Stimulated activated CD4-positive, alpha-beta T cell treated with anti-CD3 and anti-CD28 coated beads, Interleukin-12 subunit alpha, Interleukin-12 subunit beta, amount 100 ng/mL, for 48 hours (primary cell): Measurements from ENCODE around the gene FOXP4.

Source experiments
- DNase-seq, 3 donors: peaks; one replicate each; pipeline ENCODE4 v3.0.0-alpha.2; 2020; ENCODE audit warnings: low read depth in 2 of 3, low spot score in 1 of 3

FOXP4 gene

GRCh38 chr6:41582540-41582939, 36.4 kb downstream of the FOXP4 start:
- DNase-seq: no peak

GRCh38 chr6:41583565-41583964, 37.4 kb downstream of the FOXP4 start:
- DNase-seq: no peak

GRCh38 chr6:41584205-41584604, 38.0 kb downstream of the FOXP4 start:
- DNase-seq: no peak

- no peak for DNase-seq
Measured at GRCh38 chr6:41584668-41585205, 38.6 kb downstream of the FOXP4 start.

GRCh38 chr6:41585605-41586004, 39.4 kb downstream of the FOXP4 start:
- no peak for DNase-seq

GRCh38 chr6:41586252-41587007, 40.2 kb downstream of the FOXP4 start:
- no peak for DNase-seq

GRCh38 chr6:41587131-41587879, 41.1 kb downstream of the FOXP4 start:
- no peak for DNase-seq

- no peak for DNase-seq
Measured at GRCh38 chr6:41588111-41588510, 41.9 kb downstream of the FOXP4 start.

- no peak for DNase-seq
Measured at GRCh38 chr6:41589223-41589622, 43.0 kb downstream of the FOXP4 start.

- DNase-seq: no peak
Measured at GRCh38 chr6:41589636-41590622, 43.7 kb downstream of the FOXP4 start.

- DNase-seq: no peak
Measured at GRCh38 chr6:41591122-41591521, 44.9 kb downstream of the FOXP4 start.

- peak; percentile 64 to 84 (median 65) for DNase-seq
Measured at GRCh38 chr6:41591859-41592502, 45.8 kb downstream of the FOXP4 start.

- DNase-seq: no peak
Measured at GRCh38 chr6:41593406-41593805, 47.2 kb downstream of the FOXP4 start.

- no peak for DNase-seq
Measured at GRCh38 chr6:41593839-41594238, 47.7 kb downstream of the FOXP4 start.

GRCh38 chr6:41594326-41594725, 48.1 kb downstream of the FOXP4 start:
- DNase-seq: no peak

GRCh38 chr6:41594766-41595165, 48.6 kb downstream of the FOXP4 start:
- DNase-seq: no peak

- DNase-seq: no peak
Measured at GRCh38 chr6:41595166-41595565, 49.0 kb downstream of the FOXP4 start.

- no peak for DNase-seq
Measured at GRCh38 chr6:41596096-41596685, 50.0 kb downstream of the FOXP4 start.

GRCh38 chr6:41596807-41597206, 50.6 kb downstream of the FOXP4 start:
- DNase-seq: no peak
